SU-DHL-6 (cell line): ENCODE measurements around the gene UNC5B.

Source experiments
- H2AFZ ChIP-seq: fragments of 200-600 bp; sonication (generic); 2 replicates; pipeline ENCODE4 v1.6.1; 2014; ENCODE audit warnings: low read depth, mild to moderate bottlenecking, moderate library complexity, mixed read lengths, antibody characterized with exemption, low read length; ENCODE audit not compliant: severe bottlenecking
- H3F3A ChIP-seq: fragments of 200-600 bp; shearing (Covaris generic); 2 replicates; pipeline ENCODE4 v1.6.0; 2016; ENCODE audit warnings: antibody characterized with exemption, mild to moderate bottlenecking; ENCODE audit not compliant: insufficient read depth
- H3K27ac ChIP-seq: fragments of 200-600 bp; sonication (generic); 2 replicates; pipeline ENCODE4 v1.5.1; 2016; ENCODE audit warnings: low read depth, mild to moderate bottlenecking, low read length, moderate library complexity, mixed read lengths
- H3K27me3 ChIP-seq: fragments of 200-600 bp; sonication (generic), shearing (Covaris generic); 2 replicates; pipeline ENCODE4 v1.6.0; 2014; ENCODE audit warnings: mild to moderate bottlenecking, low read length
- H3K36me3 ChIP-seq: fragments of 200-600 bp; sonication (generic); 2 replicates; pipeline ENCODE4 v1.6.1; 2014; ENCODE audit warnings: mild to moderate bottlenecking, low read length, mixed read lengths
- H3K4me2 ChIP-seq: fragments of 300-600, 200-600 bp; shearing (Covaris generic), sonication (generic); 2 replicates; pipeline ENCODE4 v1.6.0; 2014; ENCODE audit warnings: low read length, low read depth, mild to moderate bottlenecking; ENCODE audit not compliant: poor library complexity, severe bottlenecking
- H3K4me3 ChIP-seq: fragments of 200-600 bp; sonication (generic); 2 replicates; pipeline ENCODE4 v1.5.1; 2014; ENCODE audit warnings: antibody characterized with exemption, low read length, mild to moderate bottlenecking, mixed read lengths; ENCODE audit not compliant: insufficient read depth, poor library complexity, severe bottlenecking
- H3K79me2 ChIP-seq: fragments of 200-600 bp; sonication (generic); 2 replicates; pipeline ENCODE4 v1.6.1; 2014; ENCODE audit warnings: mild to moderate bottlenecking, low read length, moderate library complexity; ENCODE audit not compliant: insufficient read depth
- H3K9ac ChIP-seq: fragments of 200-600 bp; sonication (generic); 2 replicates; pipeline ENCODE4 v1.7.0; 2014; ENCODE audit warnings: mild to moderate bottlenecking, low read length
- H3K9me2 ChIP-seq: fragments of 200-600 bp; sonication (generic); replicated peaks from 2 replicates; pipeline ENCODE4 v1.6.1; 2014; ENCODE audit warnings: low read length; ENCODE audit not compliant: insufficient read depth
- H3K9me3 ChIP-seq: fragments of 200-600 bp; sonication (generic); 2 replicates; pipeline ENCODE4 v1.6.1; 2014; ENCODE audit warnings: low read length, mixed read lengths; ENCODE audit not compliant: insufficient read depth
- H4K20me1 ChIP-seq: fragments of 200-600 bp; sonication (generic); 2 replicates; pipeline ENCODE4 v1.6.1; 2014; ENCODE audit warnings: low read depth, mild to moderate bottlenecking, antibody characterized with exemption, low read length, moderate library complexity, mixed read lengths
- CTCF ChIP-seq: fragments of 200-600 bp; sonication (generic); IDR thresholded peaks from one replicate; pipeline ENCODE4 v1.5.1; 2017; ENCODE audit warnings: antibody characterized with exemption, mild to moderate bottlenecking, low read length, moderate library complexity; ENCODE audit not compliant: insufficient read depth, poor library complexity, severe bottlenecking
- EZH2phosphoT487 ChIP-seq: fragments of 200-600 bp; sonication (generic), shearing (Covaris generic); conservative IDR thresholded peaks from 2 replicates; pipeline ENCODE4 v1.6.1; 2018; ENCODE audit warnings: mild to moderate bottlenecking, antibody characterized with exemption, low read length, moderate library complexity, mixed read lengths

The UNC5B gene

GRCh38 chr10:71213761-71214440 lies 1.5 kb downstream of the UNC5B start:
- TF ChIP-seq CTCF, result no peak
- no peak for TF ChIP-seq EZH2phosphoT487
- H2AFZ ChIP-seq, result no peak overlapping the region
- no peaks in the 10 kb centered on the region for H3K9me2 ChIP-seq
- no peak overlapping the region for H3K27ac ChIP-seq
- H3K27me3 ChIP-seq, result peaks cover 5% of the 10 kb centered on the region; the same call in 1 of the 2 replicates
- no peak overlapping the region for H3K9ac ChIP-seq
- H3F3A ChIP-seq, result no peaks in the 10 kb centered on the region
- H3K4me3 ChIP-seq, result no peak overlapping the region
- H3K79me2 ChIP-seq, result no peaks in the 10 kb centered on the region
- no peaks in the 10 kb centered on the region for H3K36me3 ChIP-seq
- no peaks in the 10 kb centered on the region for H3K9me3 ChIP-seq
- H4K20me1 ChIP-seq, result no peaks in the 10 kb centered on the region
- no peak overlapping the region for H3K4me2 ChIP-seq

- Histone ChIP-seq H3K9ac (no peak overlapping the region), H3K27me3 (peaks cover 5% of the 10 kb centered on the region; the same call in 1 of the 2 replicates), H3K9me2 (no peaks in the 10 kb centered on the region), H3K79me2 (no peaks in the 10 kb centered on the region), H2AFZ (no peak overlapping the region), H4K20me1 (no peaks in the 10 kb centered on the region), H3K4me2 (no peak overlapping the region), H3K4me3 (no peak overlapping the region), H3K36me3 (no peaks in the 10 kb centered on the region), H3K27ac (no peak overlapping the region), H3F3A (no peaks in the 10 kb centered on the region), H3K9me3 (no peaks in the 10 kb centered on the region)
- TF ChIP-seq CTCF (no peak), EZH2phosphoT487 (no peak)
These were observed 2.5 kb downstream of the UNC5B start for GRCh38 chr10:71214641-71215559.

- Histone ChIP-seq H3K4me3 (no peak overlapping the region), H3K9me3 (no peaks in the 10 kb centered on the region), H3K36me3 (no peaks in the 10 kb centered on the region), H3K79me2 (no peaks in the 10 kb centered on the region), H3K4me2 (no peak overlapping the region), H3K27me3 (no peaks in the 10 kb centered on the region), H4K20me1 (no peaks in the 10 kb centered on the region), H3K27ac (no peak overlapping the region), H2AFZ (no peak overlapping the region), H3K9ac (no peak overlapping the region), H3F3A (no peaks in the 10 kb centered on the region), H3K9me2 (no peaks in the 10 kb centered on the region)
- TF ChIP-seq CTCF (no peak), EZH2phosphoT487 (no peak)
These were observed 4.0 kb downstream of the UNC5B start for GRCh38 chr10:71216363-71216695.
